B cell (primary cell): ENCODE results near the gene SLC24A3.

ENCODE experiments used
- EZH2 ChIP-seq: IDR thresholded peaks from 2 replicates; pipeline ENCODE4 v1.6.1; 2012; ENCODE audit warnings: borderline replicate concordance, low read depth, mild to moderate bottlenecking, moderate library complexity, low read length; ENCODE audit not compliant: insufficient read depth, poor library complexity, severe bottlenecking
- TF ChIP-seq, protein P1 (sequence below): fragments of 200-600 bp; IDR thresholded peaks from one replicate; pipeline ENCODE4 v1.8.0; 2022; ENCODE audit warnings: antibody characterized with exemption, mild to moderate bottlenecking

DNA sequence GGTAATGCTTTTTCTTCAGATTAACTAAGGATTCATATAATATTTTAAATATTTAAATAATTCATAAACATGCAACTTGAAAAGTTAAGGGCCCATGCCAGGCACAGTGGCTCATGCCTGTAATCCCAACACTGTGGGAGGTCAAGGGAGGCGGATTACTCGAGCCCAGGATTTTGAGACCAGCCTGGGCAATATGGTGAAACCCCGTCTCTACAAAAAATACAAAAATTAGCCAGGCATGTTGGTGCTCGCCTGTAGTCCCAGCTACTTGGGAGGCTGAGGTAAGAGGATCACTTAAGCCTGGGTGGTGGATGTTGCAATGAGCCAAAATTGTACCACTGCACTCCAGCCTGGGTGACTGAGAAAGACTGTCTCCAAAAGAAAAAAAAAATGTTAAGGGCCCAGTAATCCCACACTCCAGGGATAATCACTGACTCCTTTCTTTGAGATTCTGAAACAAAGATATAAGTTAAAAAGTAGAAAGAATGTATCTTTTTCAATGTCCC, 537.7 kb downstream of the SLC24A3 start:
- TF ChIP-seq, protein P1, sequence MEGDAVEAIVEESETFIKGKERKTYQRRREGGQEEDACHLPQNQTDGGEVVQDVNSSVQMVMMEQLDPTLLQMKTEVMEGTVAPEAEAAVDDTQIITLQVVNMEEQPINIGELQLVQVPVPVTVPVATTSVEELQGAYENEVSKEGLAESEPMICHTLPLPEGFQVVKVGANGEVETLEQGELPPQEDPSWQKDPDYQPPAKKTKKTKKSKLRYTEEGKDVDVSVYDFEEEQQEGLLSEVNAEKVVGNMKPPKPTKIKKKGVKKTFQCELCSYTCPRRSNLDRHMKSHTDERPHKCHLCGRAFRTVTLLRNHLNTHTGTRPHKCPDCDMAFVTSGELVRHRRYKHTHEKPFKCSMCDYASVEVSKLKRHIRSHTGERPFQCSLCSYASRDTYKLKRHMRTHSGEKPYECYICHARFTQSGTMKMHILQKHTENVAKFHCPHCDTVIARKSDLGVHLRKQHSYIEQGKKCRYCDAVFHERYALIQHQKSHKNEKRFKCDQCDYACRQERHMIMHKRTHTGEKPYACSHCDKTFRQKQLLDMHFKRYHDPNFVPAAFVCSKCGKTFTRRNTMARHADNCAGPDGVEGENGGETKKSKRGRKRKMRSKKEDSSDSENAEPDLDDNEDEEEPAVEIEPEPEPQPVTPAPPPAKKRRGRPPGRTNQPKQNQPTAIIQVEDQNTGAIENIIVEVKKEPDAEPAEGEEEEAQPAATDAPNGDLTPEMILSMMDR, result no peak
- no peak for TF ChIP-seq EZH2
